Muscle layer of duodenum (tissue), 2 donors: ENCODE measurements around the gene TXNDC11.

ENCODE experiments used
- H3K27ac ChIP-seq: one replicate; pipeline ENCODE4 v1.7.0; 2013; ENCODE audit warnings: mild to moderate bottlenecking, low read length
- H3K27me3 ChIP-seq: one replicate; pipeline ENCODE4 v1.7.0; 2013; ENCODE audit warnings: low read depth, mild to moderate bottlenecking, control low read depth, low read length
- H3K36me3 ChIP-seq, 2 donors: one replicate each; pipeline ENCODE4 v1.7.0; 2013; ENCODE audit warnings: low read length in 2 of 2, control low read depth in 1 of 2, mild to moderate bottlenecking in 1 of 2; ENCODE audit not compliant: insufficient read depth in 2 of 2, control insufficient read depth in 1 of 2
- H3K4me1 ChIP-seq, 2 donors: one replicate each; pipeline ENCODE4 v1.7.0; 2013; ENCODE audit warnings: low read length in 2 of 2, mild to moderate bottlenecking in 2 of 2, control low read depth in 1 of 2, moderate library complexity in 1 of 2; ENCODE audit not compliant: insufficient read depth in 2 of 2, control insufficient read depth in 1 of 2
- H3K4me3 ChIP-seq, 2 donors: one replicate each; pipeline ENCODE4 v1.7.0; 2013; ENCODE audit warnings: low read length in 2 of 2, low read depth in 1 of 2, mild to moderate bottlenecking in 1 of 2
- H3K9me3 ChIP-seq, 2 donors: one replicate each; pipeline ENCODE4 v1.7.0; 2013; ENCODE audit warnings: low read length in 2 of 2, control low read depth in 1 of 2, mild to moderate bottlenecking in 1 of 2; ENCODE audit not compliant: control insufficient read depth in 1 of 2
- donor health status: healthy.

Gene TXNDC11

GRCh38 chr16:11639925-11640899 is 102.4 kb downstream of the TXNDC11 start:
- Histone ChIP-seq H3K36me3 (no peaks in the 10 kb centered on the region), H3K4me3 (peak overlapping the region in 1 of 2 donors; percentile 1), H3K27ac (peak overlapping the region; percentile 62), H3K9me3 (no peaks in the 10 kb centered on the region), H3K27me3 (no peaks in the 10 kb centered on the region), H3K4me1 (peaks cover 0 to 14% of the 10 kb centered on the region in 2 donors)

DNA sequence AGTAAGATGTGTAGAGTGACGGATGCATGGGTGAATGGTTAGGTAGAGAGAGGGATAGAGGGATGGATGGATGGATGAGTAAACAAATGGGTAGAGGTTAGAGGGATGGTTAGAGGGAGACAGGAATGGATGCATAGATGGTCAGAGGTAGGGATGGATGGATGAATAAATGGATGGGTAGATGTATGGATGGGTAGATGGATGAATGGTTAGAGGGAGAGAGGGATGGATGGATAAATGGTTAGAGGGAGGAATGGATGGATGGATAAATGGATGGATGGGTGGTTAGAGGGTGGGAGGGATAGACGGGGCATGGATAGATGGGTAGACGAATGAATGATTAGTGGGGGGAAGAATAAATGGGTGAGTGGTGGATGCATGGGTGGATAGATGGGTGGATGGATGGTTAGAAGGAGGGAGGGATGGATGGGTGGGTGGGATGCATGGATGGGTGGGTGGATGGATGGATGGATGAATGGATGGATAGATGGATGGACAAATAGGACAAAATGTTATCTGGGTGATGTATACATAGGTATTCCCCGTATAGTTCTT is 103.6 kb downstream of the TXNDC11 start:
- H3K4me1 ChIP-seq = peaks cover 0 to 14% of the 10 kb centered on the region in 2 donors
- no peaks in the 10 kb centered on the region for H3K27me3 ChIP-seq
- no peaks in the 10 kb centered on the region for H3K9me3 ChIP-seq
- no peak overlapping the region for H3K27ac ChIP-seq
- H3K4me3 ChIP-seq = no peak overlapping the region
- H3K36me3 ChIP-seq = no peaks in the 10 kb centered on the region

DNA sequence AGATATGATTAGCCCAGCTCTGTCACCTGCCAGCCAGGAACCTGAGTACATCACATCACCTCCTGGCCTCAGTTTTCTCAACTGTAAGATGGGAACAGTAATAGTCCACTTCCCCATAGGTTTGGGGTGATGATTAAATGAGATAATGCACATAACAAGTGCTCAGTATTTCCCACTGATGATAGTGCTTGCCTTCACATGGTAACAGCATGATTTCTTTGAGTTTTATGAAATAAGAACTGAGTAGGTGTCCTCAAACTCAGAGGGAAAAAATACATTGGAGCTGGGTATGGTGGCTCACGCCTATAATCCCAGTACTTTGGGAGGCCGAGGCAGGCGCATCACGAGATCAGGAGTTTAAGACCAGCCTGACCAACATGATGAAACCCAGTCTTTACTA is 104.5 kb downstream of the TXNDC11 start:
- Histone ChIP-seq H3K27me3 (no peaks in the 10 kb centered on the region), H3K36me3 (no peaks in the 10 kb centered on the region), H3K4me3 (no peak overlapping the region), H3K9me3 (no peaks in the 10 kb centered on the region), H3K27ac (no peak overlapping the region), H3K4me1 (peaks cover 3 to 14% of the 10 kb centered on the region in 2 donors)

DNA sequence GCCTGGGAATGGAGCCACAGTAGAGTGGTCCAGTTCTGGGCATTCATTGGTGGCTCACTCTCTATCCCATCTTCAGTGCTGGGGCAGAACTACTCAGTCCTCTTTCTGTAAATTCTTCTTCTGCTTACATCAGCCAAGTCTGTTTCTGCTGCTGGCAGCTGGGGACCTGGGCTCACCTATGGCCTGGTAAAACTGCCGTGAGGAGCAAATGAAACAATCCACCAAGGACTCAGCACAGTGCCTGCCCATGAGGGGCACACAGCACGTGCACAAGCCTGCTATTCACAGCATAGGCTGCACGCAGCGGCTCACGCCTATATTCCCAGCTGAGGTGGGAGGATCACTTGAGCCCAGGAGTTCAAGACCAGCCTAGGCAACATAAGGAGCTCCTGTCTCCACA is 105.3 kb downstream of the TXNDC11 start:
- H3K27ac ChIP-seq = no peak overlapping the region
- H3K4me3 ChIP-seq = no peak overlapping the region
- peaks cover 3 to 18% of the 10 kb centered on the region in 2 donors for H3K4me1 ChIP-seq
- H3K36me3 ChIP-seq = no peaks in the 10 kb centered on the region
- H3K27me3 ChIP-seq = no peaks in the 10 kb centered on the region
- no peaks in the 10 kb centered on the region for H3K9me3 ChIP-seq

GRCh38 chr16:11636172-11636721 is 106.4 kb downstream of the TXNDC11 start:
- Histone ChIP-seq H3K4me1 (peaks cover 3 to 19% of the 10 kb centered on the region in 2 donors), H3K4me3 (no peak overlapping the region), H3K27ac (no peak overlapping the region), H3K27me3 (no peaks in the 10 kb centered on the region), H3K36me3 (no peaks in the 10 kb centered on the region), H3K9me3 (no peaks in the 10 kb centered on the region)

- H3K4me1 ChIP-seq = peaks cover 3 to 13% of the 10 kb centered on the region in 2 donors
- no peaks in the 10 kb centered on the region for H3K27me3 ChIP-seq
- H3K27ac ChIP-seq = no peak overlapping the region
- no peaks in the 10 kb centered on the region for H3K36me3 ChIP-seq
- H3K9me3 ChIP-seq = no peaks in the 10 kb centered on the region
- no peak overlapping the region for H3K4me3 ChIP-seq
Observed at GRCh38 chr16:11635679-11636171, 106.9 kb downstream of the TXNDC11 start.

DNA sequence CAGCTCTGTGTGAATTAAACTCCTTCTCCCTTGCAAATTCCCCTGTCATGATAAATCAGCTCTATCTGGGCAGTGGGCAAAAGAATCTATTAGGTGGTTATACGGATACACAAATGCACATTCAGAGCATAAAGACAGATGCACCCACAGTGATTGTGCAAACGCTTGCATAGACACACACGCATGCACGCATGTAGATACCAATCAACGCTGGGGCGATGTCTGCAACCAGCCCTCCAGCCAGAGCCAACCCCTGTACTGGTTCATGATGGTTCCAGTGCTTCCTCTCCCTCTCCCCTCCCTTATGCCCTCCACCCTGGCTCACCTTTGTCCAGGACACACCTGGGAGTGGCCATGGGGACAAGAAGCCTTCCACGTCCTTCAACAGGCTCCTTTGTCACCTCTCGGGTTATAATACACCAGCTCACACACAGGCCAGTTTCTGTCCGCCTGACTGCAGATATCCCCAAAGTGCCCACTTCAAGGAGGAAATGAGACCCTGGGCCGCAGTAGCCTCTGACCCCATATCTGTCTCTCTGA is 107.5 kb downstream of the TXNDC11 start:
- Histone ChIP-seq H3K4me1 (peaks cover 3 to 9% of the 10 kb centered on the region in 2 donors), H3K27ac (no peak overlapping the region), H3K9me3 (no peaks in the 10 kb centered on the region), H3K4me3 (no peak overlapping the region), H3K36me3 (no peaks in the 10 kb centered on the region), H3K27me3 (no peaks in the 10 kb centered on the region)

GRCh38 chr16:11634312-11634711 is 108.3 kb downstream of the TXNDC11 start:
- peaks cover 3 to 5% of the 10 kb centered on the region in 2 donors for H3K4me1 ChIP-seq
- H3K36me3 ChIP-seq = no peaks in the 10 kb centered on the region
- H3K27ac ChIP-seq = no peak overlapping the region
- H3K9me3 ChIP-seq = no peaks in the 10 kb centered on the region
- H3K27me3 ChIP-seq = no peaks in the 10 kb centered on the region
- H3K4me3 ChIP-seq = no peak overlapping the region

- H3K4me3 ChIP-seq = peak overlapping the region in 1 of 2 donors; percentile 2
- no peak overlapping the region for H3K27ac ChIP-seq
- H3K36me3 ChIP-seq = no peaks in the 10 kb centered on the region
- H3K4me1 ChIP-seq = peaks cover 3 to 5% of the 10 kb centered on the region in 2 donors
- no peaks in the 10 kb centered on the region for H3K9me3 ChIP-seq
- no peaks in the 10 kb centered on the region for H3K27me3 ChIP-seq
Observed at GRCh38 chr16:11633113-11633512, 109.5 kb downstream of the TXNDC11 start.

- Histone ChIP-seq H3K9me3 (no peaks in the 10 kb centered on the region), H3K4me3 (peak overlapping the region in 1 of 2 donors; percentile 2), H3K27ac (peak overlapping the region; percentile 39), H3K4me1 (peaks cover 3 to 5% of the 10 kb centered on the region in 2 donors), H3K36me3 (no peaks in the 10 kb centered on the region), H3K27me3 (no peaks in the 10 kb centered on the region)
Observed at GRCh38 chr16:11632455-11632939, 110.2 kb downstream of the TXNDC11 start.

DNA sequence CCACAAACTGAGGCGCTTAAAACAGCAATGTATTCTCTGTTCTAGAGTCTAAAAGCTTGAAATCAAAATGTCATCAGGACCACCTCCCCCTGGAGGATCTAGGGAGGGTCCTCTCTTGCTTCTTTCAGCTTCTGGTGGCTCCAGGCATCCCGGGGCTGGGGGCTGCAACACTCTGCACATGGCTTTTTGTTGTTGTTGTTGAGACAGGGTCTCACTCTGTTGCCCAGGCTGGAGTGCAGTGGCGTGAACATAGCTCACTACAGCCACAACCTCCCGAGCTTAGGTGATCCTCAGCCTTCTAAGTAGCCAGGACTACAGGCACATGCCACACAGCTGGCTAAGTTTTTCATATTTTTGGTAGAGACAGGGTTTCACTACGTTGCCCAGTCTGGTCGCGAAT is 111.4 kb downstream of the TXNDC11 start:
- no peak overlapping the region for H3K4me3 ChIP-seq
- peaks cover 3 to 5% of the 10 kb centered on the region in 2 donors for H3K4me1 ChIP-seq
- H3K9me3 ChIP-seq = no peaks in the 10 kb centered on the region
- no peaks in the 10 kb centered on the region for H3K27me3 ChIP-seq
- no peak overlapping the region for H3K27ac ChIP-seq
- no peaks in the 10 kb centered on the region for H3K36me3 ChIP-seq
